ENCODE data around the gene ACVR1. TPM values are rescaled to one million over a fixed set of nuclear protein-coding genes. Genes with fewer than 3 reads are reported as not detected.

Gene ACVR1
- total and polyA plus RNA-seq, 2 of the 13 experiments (the other 11 are each of a cell fraction or from before 2014, with no cell fraction given) = 2.3 to 5.4 TPM

- TF ChIP-seq PRPF4 (IDR thresholded peaks at IDR 0.05; ENCODE audit: low read depth, low read length, poor library complexity, severe bottlenecking) (no peak), ZNF605 (CRISPR knock-in tag; IDR thresholded peaks at IDR 0.05) (peak; percentile 85), SNAI1 (CRISPR knock-in tag; IDR thresholded peaks at IDR 0.05; ENCODE audit: borderline replicate concordance) (peak; percentile 95), ZFYVE20 (CRISPR knock-in tag; IDR thresholded peaks at IDR 0.05; ENCODE audit: borderline replicate concordance, low read depth) (no peak), ELF4 (CRISPR knock-in tag; IDR thresholded peaks at IDR 0.05; ENCODE audit: borderline replicate concordance) (no peak), THAP9 (CRISPR knock-in tag; IDR thresholded peaks at IDR 0.05; ENCODE audit: borderline replicate concordance) (peak; percentile 51; the same call in 1 of the 2 replicates), MYPOP (CRISPR knock-in tag; IDR thresholded peaks at IDR 0.05) (peak; percentile 44; the same call in 1 of the 2 replicates), PAXIP1 (CRISPR knock-in tag; conservative IDR thresholded peaks at IDR 0.05) (peak; percentile 89), ZNF781 (CRISPR knock-in tag; IDR thresholded peaks at IDR 0.05; ENCODE audit: borderline replicate concordance, not compliant biosample characterization) (peak; percentile 87), SRY (CRISPR knock-in tag; IDR thresholded peaks at IDR 0.05) (no peak), ZBTB7B (CRISPR knock-in tag; IDR thresholded peaks at IDR 0.05) (peak; percentile 92), ZNF790 (CRISPR knock-in tag; IDR thresholded peaks at IDR 0.05; ENCODE audit: borderline replicate concordance) (no peak), ZSCAN21 (CRISPR knock-in tag; IDR thresholded peaks at IDR 0.05; ENCODE audit: borderline replicate concordance) (no peak; the same call in 1 of the 2 replicates), TEAD3 (CRISPR knock-in tag; optimal IDR thresholded peaks at IDR 0.05; ENCODE audit: borderline replicate concordance) (peak; percentile 68), AGO2 (optimal IDR thresholded peaks at IDR 0.05; ENCODE audit: low read depth, low read length) (no peak), ZNF136 (CRISPR knock-in tag; IDR thresholded peaks at IDR 0.05; ENCODE audit: low read depth) (no peak), HNRNPH1 (optimal IDR thresholded peaks at IDR 0.05; ENCODE audit: low read depth, low read length) (no peak), SATB2 (CRISPR knock-in tag; IDR thresholded peaks at IDR 0.05) (no peak), BORCS8-MEF2B (CRISPR knock-in tag; IDR thresholded peaks at IDR 0.05) (peak; percentile 50; the same call in 1 of the 2 replicates), SIN3B (IDR thresholded peaks at IDR 0.05; ENCODE audit: low read length) (no peak), ZNF530 (CRISPR knock-in tag; IDR thresholded peaks at IDR 0.05; ENCODE audit: low read depth) (no peak), ZNF878 (CRISPR knock-in tag; IDR thresholded peaks at IDR 0.05) (no peak), RARA (CRISPR knock-in tag; IDR thresholded peaks at IDR 0.05) (peak; percentile 90)
Measured at GRCh38 chr2:157840568-157841156, 35.5 kb downstream of the ACVR1 start (continued).
